NCI-H1048 (cell line): ENCODE results near the gene ASIC4.

ENCODE experiments used
- DNase-seq: peaks from one replicate; lab custom pipeline; 2025; lab: John Stamatoyannopoulos, UW

ASIC4 gene

DNA sequence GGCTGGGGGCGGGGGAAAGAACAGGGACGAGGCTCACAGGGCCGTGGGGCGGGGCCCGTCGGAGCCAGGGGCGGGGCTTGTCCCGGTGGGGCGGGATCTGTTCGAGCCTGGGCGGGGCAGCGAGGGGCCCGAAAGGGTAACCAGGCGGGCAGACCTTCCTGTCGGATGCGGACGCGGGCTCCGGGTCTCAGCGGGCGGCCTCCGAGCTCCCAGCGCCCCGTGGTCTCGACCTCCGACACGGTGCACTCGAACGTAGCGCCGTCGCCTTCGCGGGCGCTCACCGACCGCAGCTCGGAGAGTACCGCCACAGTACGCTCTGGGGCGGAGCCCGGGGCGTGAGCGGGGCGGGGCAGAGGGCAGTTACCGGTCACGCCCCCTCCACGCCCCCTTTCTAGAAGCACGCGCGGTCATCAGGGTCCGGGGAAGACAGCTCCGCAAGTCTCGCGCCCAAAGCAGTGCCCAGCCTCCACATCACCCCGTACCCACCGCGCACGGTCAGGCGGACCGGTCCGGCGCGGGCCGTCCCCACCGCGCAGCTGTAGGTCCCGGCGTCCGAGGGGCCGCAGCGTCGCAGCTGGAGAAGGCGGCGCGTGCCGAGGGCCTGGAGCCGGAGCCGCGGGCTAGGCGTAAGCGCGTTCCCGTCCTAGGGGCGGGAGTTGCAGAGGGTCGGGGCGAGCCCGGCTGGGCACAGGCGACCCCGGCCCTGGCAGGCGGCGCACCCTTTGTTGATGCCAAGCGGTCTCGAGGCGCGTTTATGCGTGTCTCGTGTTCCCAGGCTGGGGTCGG is 38.3 kb downstream of the ASIC4 start:
- DNase-seq, result peak; percentile 52

GRCh38 chr2:219553168-219553417 is 38.8 kb downstream of the ASIC4 start:
- no peak for DNase-seq

GRCh38 chr2:219553463-219553963 is 39.2 kb downstream of the ASIC4 start:
- no peak for DNase-seq

DNA sequence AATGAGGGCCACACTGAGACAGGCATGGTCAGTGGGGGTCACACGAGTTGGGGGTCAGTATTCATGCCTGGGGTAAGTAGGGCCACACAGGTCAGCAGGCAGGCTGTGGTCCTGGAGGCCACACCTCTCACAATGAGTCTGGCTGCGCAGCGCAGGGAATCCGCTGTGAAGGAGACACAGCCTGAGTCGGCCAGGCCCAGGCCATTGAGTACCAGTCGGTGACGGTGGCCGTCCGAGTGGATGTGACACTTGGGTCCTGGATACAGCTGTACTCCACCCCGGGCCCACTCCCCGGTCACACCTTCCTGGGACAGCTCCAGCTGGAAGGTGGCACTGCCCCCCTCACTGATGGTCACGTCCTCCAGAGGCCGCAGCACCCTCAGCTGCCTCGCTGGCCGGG is 40.1 kb downstream of the ASIC4 start:
- no peak for DNase-seq

DNA sequence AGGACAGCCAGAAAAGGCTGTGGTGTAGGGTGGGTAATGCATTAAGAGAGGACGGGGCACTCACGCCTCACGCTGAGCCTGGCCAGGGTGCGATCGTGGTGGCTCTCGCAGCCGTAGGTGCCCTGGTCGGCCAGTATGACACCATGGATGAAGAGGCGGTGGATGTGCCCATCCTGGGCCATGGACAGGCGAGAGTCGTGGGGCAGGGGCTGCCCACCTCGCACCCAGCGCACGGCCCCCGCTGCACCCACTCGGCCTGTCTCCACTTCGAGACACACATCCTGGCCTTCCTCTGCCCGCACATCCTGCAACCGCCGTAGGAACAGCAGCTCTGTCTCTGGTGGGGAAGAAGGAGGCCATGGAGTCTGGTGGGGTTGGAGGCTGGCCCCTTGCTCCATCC is 41.7 kb downstream of the ASIC4 start:
- DNase-seq, result no peak

GRCh38 chr2:219556413-219556812 is 42.1 kb downstream of the ASIC4 start:
- DNase-seq, result no peak

DNA sequence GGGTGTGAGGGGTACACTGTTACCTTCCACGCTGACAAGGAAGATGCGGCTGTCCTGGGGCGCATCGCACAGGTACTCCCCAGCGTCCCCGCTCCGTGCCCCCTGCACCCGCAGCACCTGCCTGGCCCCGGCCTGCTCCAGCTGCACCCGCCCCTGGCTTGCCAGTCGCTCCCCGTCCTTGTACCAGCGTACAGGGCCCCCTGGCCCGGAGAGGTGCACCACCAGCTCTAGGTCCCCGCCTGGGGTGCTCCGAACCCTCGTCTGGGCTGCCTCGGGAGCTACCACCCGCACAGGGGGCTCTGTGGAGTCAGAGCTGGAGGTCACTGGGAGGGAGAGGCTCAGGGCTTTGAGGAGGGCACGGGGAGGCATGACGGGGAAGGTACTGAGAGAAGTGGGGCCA is 43.0 kb downstream of the ASIC4 start:
- DNase-seq, result no peak

- no peak for DNase-seq
Measured at GRCh38 chr2:219557791-219558785, 43.8 kb downstream of the ASIC4 start.

DNA sequence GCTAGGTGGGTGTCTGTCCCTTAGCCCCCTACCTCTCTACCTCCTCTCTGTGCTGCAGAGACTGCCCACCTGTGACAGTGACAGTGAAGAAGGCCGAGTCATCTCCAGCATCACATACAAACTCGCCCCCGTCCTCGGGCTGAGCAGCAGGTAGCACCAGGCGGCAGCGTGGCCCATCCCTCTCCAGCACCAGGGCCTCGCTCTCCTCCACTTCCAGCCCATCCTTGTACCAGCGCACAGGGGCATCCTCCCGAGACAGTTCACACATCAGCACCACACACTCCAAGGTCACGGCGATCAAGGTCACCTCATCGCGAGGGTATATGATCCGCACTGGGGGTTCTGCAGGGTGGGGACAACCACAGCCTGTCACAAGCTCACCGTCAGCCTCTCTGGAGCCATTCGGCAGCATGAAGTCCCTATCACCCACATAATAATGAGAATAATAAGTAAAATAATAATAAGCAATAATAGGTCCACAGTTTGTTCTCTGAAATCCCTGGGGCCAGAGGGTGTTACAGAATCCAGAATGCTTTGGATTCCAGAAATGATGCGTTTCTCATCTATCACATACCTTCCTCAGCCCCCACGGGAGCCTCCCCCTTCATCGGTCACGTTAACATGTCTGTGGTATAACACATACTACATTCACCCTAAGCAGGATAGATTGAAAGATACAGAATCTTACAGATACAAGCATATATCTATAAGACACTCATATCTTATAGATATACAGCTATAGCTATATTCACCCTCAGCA is 45.1 kb downstream of the ASIC4 start:
- no peak for DNase-seq

DNA sequence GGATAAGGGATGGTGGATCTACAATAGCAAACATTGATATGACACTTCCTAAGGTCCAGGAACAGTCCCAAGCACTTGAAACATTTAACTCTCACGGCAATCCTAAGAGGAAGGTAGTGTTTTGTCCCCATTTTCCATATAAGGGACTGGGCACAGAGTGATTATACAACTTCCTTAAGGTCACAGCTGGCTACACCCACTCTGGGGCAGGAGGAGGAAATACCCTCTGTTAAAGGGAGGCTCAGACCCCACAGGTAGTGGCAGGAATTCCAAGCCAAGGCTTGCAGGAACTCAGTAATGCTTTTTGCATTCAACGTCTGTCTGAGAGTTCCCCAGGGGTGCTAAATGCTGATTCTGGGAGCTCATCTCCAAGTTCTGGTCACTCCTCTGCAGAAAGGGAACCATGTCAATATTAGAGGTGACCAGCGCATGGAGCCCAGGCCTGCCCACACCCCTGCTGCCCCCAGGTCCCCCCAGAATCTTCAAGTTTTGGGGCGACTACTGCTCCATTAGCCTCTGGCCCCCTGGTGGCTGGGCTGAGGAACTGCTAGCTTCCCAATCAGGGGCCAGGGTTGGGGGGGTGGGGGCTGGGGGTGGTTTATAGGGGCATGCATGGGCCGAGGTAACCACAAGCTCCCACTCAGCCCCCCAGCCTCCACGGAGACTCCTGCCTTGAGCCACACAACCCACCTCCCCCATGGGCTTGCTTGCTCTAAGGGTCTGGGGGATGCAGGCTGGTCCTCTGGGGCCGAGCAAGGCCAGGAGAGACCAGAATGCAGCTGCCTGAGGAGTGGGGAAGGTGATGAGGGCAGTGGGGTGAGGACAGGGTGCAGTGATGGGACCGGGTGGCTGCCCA is 46.0 kb downstream of the ASIC4 start:
- no peak for DNase-seq

DNA sequence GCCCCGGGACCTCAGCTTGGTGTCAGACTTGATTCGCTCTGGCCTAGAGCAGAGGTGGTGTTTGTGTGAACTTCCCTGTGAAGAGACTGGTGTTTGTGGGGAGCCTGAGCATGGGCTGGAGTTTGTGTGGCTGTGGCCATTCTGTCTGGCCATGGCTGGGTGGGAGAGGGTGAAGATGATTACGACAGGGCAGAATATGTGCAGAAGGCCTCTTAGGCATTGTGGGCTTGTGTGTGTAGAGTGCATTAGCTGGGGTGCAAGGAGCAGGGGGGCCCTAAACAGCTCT is 46.6 kb downstream of the ASIC4 start:
- no peak for DNase-seq

GRCh38 chr2:219561179-219562048 is 47.1 kb downstream of the ASIC4 start:
- no peak for DNase-seq

DNA sequence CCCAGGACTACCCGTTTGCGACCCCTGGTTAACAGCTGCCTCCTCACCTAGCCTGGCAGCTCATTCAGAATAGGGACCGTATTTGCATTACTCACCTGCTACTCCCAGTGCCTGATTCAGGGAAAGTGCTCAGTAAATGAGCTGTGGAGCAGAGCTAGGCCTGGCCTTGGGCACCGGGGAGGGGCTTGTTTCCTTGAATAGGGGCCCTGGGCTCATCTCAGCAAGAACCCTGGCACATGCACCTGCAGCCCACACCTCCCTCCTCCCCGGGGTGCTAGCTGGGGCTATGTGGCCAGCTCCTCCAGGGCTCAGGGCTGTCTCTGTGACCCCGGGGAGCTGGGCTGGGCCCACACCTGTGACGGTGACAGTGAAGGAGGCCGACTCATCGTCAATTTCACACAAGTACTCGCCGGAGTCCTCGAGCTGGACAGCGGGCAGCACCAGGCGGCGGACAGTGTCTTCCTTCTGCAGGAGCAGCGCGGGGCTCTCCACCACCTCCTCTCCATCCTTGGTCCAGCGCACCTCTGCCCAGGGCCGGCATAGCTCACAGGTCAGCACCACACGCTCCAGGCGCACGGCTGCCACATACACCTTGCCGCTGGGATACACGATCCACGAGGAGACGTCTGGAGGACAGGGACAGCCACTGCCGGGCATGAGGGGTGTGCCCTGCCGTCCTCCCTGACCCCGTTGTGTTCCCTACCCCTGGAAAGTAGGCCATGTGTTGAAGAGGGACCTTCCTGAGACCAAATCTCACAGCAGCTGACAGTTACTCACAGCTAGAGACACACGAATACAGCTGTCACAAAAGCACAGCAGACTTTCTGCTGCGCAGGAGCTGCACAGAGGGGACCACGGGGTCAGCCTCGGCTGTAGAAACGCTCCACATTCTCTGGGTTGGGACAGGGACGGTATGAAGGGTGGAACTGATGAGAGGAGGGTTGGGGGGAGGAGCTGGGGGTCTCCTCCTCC is 48.1 kb downstream of the ASIC4 start:
- DNase-seq, result no peak

DNA sequence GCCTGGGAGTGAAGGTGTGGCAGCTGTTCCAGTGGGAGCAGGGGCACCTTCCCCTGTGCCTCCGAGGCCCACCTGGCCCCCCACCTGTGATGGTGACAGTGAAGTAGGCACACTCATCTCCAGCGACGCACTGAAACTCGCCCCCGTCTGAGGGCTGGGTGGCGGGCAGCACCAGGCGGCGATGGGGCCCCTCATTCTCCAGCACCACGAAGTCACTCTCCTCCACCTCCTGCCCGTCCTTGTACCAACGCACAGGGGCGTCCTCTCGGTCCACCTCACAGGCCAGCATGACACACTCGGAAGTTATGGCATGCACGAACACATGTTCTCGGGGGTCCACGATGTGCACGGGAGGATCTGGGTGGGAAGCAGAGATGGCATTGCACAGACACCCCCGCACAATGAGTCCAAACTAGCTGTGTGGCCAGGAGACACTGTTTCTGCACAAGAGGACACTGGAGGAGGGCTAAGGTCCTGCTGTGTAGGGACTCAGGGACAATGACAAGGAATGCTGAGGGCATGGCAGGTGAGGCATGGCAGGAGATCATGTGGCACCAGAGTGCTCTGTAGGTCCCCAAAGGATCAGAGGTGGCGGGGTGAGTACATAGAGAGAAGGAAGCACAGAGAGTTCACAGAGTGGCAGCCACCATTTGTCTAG is 49.1 kb downstream of the ASIC4 start:
- DNase-seq, result no peak

DNA sequence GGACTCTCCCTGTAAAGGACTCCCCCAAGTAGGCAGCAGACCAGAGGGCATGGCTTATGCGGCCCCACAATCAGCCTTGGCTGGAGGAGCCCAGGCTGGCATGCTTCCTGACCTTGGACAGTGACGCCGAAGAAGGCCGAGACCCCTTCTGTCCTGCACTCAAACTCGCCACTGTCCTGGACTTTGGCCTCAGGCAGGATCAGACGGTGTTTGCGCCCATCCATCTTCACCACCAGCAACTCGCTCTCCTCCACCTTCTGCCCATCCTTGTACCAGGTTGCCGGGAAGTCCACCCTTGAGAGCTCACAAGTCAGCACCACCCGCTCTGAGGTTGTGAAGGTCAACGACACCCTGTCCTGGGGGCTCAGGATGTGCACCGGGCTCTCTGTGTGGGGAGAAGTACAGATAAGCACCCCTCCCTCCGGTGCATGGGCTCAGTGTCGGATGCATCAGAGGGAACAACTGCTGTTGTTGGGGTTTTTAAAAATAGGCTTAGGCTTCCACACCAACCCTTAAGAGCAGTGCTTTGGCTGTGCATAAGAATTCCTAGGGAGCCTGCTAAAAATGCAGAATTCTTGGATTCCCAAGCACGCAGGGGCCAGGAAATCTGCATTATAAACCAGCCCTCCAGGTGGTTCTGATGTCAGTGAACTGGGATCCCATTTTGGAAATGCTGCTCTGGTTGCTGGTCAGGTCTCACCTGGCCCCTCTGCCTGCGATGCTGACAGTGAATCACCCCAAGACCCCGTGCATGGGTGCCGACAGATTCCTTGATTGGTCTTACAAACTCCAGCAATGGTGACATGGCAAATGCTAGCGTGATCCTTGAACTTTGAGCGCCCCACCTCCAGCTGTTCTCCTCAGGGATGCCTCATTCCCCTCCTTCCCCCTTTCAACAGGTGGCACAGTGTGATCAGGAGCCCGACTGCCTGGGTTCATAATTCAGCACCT is 51.1 kb downstream of the ASIC4 start:
- DNase-seq, result no peak

GRCh38 chr2:219566640-219567039 is 52.4 kb downstream of the ASIC4 start:
- DNase-seq, result no peak

- no peak for DNase-seq
Measured at GRCh38 chr2:219567131-219567530, 52.8 kb downstream of the ASIC4 start.
